Spleen (tissue), 7 donors: ENCODE measurements around the gene TMEM175.

ENCODE experiments used
- CTCF ChIP-seq, 11 experiments: fragments of 200-600 bp in 7 of 11; fragments of 450-650 bp in 4 of 11; sonication (generic) in 4 of 11; IDR thresholded peaks in 8 of 11; conservative IDR thresholded peaks in 3 of 11; 1 replicate in 7 of 11; 2 replicates in 4 of 11; pipeline versions ENCODE4 v1.4.0 to v1.8.0; 2016 to 2021; ENCODE audit warnings: antibody characterized with exemption in 11 of 11, inconsistent platforms in 4 of 11, mild to moderate bottlenecking in 1 of 11
- POLR2A ChIP-seq, 3 donors: fragments of 450-650 bp; IDR thresholded peaks; one replicate each; pipeline ENCODE4 v1.5.1; 2017; ENCODE audit warnings: antibody characterized with exemption in 3 of 3, mild to moderate bottlenecking in 1 of 3
- donor health status: DM: no; HTN: no; CAD: no; lungs with moderate emphysema.
- donor health status: DM: no; HTN: no; CAD: no.
- donor health status: DM: no; HTN: no; CAD: no.

GRCh38 chr4:930028-930551 lies 2.2 kb upstream of the TMEM175 start:
- TF ChIP-seq POLR2A (IDR thresholded peaks at IDR 0.05) (no peak), CTCF (IDR thresholded peaks at IDR 0.05 in 8 of 11, conservative IDR thresholded peaks at IDR 0.05 in 3 of 11) (no peak)
